ENCODE results near the gene BHMT. TPM values are rescaled to one million over a fixed set of nuclear protein-coding genes. Genes with fewer than 3 reads are reported as not detected.

BHMT gene
- total RNA-seq, 1 experiment from 2014 or later, result 1.2 TPM

DNA sequence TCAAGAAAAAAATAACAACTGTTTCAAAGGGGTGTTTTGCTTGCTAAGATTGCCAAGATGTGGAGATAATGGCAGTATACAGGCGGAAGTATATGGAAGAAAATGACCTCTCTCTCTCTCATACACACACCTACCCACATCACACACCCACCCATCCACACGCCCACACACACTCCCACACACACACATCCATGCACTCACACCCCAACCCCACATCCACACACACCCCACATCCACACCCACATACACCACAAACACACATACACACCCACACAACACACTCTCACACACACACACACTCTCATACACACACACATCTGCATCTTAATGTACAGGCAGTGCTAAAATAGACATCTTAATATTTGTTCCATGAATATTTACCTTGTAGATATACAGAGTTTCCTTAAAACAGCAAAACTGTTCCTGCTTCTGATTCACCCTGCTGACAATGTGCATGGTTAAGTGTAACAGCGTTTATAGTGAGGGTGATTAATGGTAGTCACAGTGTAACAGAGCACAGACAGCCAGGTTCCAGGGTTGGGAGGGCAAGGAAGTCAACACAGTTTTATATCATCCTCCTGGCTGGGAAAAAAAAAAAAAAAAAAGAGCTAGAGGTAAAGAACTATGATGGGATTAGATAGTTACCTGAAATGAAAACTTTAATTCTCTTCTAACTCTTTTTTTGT is 33.8 kb upstream of the BHMT start:
- Mint-ChIP-seq H3K9me3 (peaks cover 17% of the 10 kb centered on the region), H3K4me3 (no peak overlapping the region), H3K4me1 (0 out of 2 replicates have a peak, but pooled peaks cover 4% of the 10 kb centered on the region), H3K27me3 (ENCODE audit: low read depth) (no peaks in the 10 kb centered on the region), H3K27ac (no peak overlapping the region), H3K36me3 (peaks cover 5% of the 10 kb centered on the region; the same call in 1 of the 2 replicates)
- POLR2A ChIA-PET, result no interaction called here
- DNase-seq (ENCODE audit: low spot score), result no peak
- CTCF ChIA-PET, result interaction anchor here (1.5 to 3.1 kb wide), 2 partner anchors 53 to 57 kb away, joined by 4 to 10 read pairs; no protein-coding TSS in a partner anchor
- no peak for ATAC-seq
- TF ChIP-seq NFATC4 (CRISPR knock-in tag; IDR thresholded peaks at IDR 0.05), result no peak
- TF ChIP-seq ZNF121 (CRISPR knock-in tag; IDR thresholded peaks at IDR 0.05), result no peak
- TF ChIP-seq GRHL2 (CRISPR knock-in tag; IDR thresholded peaks at IDR 0.05; ENCODE audit: insufficient replicate concordance, severe bottlenecking), result no peak
- no peak for TF ChIP-seq FOXP1 (CRISPR knock-in tag; IDR thresholded peaks at IDR 0.05; ENCODE audit: borderline replicate concordance)
- no peak for TF ChIP-seq HMGA2 (CRISPR knock-in tag; IDR thresholded peaks at IDR 0.05)

DNA sequence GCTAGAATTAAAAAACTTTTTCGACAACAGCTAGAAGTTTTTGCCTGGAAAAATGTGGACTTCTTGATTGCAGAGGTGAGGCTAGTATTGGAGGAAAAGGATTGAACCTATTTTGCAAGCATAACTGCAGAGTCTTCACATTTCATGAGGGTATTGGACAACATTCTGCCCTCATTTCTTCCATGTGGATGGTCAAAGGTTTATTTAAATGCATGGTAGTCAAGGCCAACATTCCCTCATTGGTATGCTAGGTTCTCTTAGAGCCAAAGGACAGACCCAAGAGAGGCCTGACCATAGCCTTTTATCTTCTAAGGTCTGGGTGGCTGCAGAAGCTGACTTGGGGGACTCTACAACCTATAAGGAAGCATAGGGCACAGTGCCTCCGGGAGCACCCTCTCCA is 30.8 kb upstream of the BHMT start:
- Mint-ChIP-seq H3K36me3 (no peaks in the 10 kb centered on the region), H3K4me1 (0 out of 2 replicates have a peak, but pooled peaks cover 4% of the 10 kb centered on the region), H3K9me3 (no peaks in the 10 kb centered on the region), H3K27ac (no peak overlapping the region), H3K4me3 (no peak overlapping the region), H3K27me3 (ENCODE audit: low read depth) (no peaks in the 10 kb centered on the region)
- ATAC-seq (no peak), DNase-seq (ENCODE audit: low spot score) (no peak)
- POLR2A ChIA-PET, result no interaction called here
- no peak for TF ChIP-seq HMGA2 (CRISPR knock-in tag; IDR thresholded peaks at IDR 0.05)
- TF ChIP-seq NR3C1 (CRISPR knock-in tag; conservative IDR thresholded peaks at IDR 0.05; ENCODE audit: low read depth), result no peak
- TF ChIP-seq, protein P1, sequence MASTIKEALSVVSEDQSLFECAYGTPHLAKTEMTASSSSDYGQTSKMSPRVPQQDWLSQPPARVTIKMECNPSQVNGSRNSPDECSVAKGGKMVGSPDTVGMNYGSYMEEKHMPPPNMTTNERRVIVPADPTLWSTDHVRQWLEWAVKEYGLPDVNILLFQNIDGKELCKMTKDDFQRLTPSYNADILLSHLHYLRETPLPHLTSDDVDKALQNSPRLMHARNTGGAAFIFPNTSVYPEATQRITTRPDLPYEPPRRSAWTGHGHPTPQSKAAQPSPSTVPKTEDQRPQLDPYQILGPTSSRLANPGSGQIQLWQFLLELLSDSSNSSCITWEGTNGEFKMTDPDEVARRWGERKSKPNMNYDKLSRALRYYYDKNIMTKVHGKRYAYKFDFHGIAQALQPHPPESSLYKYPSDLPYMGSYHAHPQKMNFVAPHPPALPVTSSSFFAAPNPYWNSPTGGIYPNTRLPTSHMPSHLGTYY (CRISPR knock-in tag; IDR thresholded peaks at IDR 0.05), result no peak
- no peak for TF ChIP-seq ZNF423 (CRISPR knock-in tag; IDR thresholded peaks at IDR 0.05)
- no peak for TF ChIP-seq ZNF219 (CRISPR knock-in tag; IDR thresholded peaks at IDR 0.05; ENCODE audit: borderline replicate concordance)
- no peak for TF ChIP-seq RORB (CRISPR knock-in tag; IDR thresholded peaks at IDR 0.05)
- TF ChIP-seq, protein P2, sequence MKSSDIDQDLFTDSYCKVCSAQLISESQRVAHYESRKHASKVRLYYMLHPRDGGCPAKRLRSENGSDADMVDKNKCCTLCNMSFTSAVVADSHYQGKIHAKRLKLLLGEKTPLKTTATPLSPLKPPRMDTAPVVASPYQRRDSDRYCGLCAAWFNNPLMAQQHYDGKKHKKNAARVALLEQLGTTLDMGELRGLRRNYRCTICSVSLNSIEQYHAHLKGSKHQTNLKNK (CRISPR knock-in tag; IDR thresholded peaks at IDR 0.05), result no peak
- TF ChIP-seq ETV6 (CRISPR knock-in tag; IDR thresholded peaks at IDR 0.05), result no peak
- no peak for TF ChIP-seq ATF1 (CRISPR knock-in tag; IDR thresholded peaks at IDR 0.05)
- no peak for TF ChIP-seq AFF4 (CRISPR knock-in tag; IDR thresholded peaks at IDR 0.05; ENCODE audit: borderline replicate concordance)
- TF ChIP-seq ZNF416 (CRISPR knock-in tag; IDR thresholded peaks at IDR 0.05), result no peak
- no peak for TF ChIP-seq ZNF232 (CRISPR knock-in tag; IDR thresholded peaks at IDR 0.05)
- no peak for TF ChIP-seq KAT7 (CRISPR knock-in tag; IDR thresholded peaks at IDR 0.05; ENCODE audit: borderline replicate concordance)
- TF ChIP-seq SMAD4 (CRISPR knock-in tag; IDR thresholded peaks at IDR 0.05), result no peak
- no peak for TF ChIP-seq CBFB (CRISPR knock-in tag; IDR thresholded peaks at IDR 0.05; ENCODE audit: low read depth)
- CTCF ChIA-PET, result no interaction called here

All from WTC11 (cell line).